Measurements from ENCODE around the gene DENND4C.
"Not testable (repeated sequence)": the region's sequence is repeated elsewhere in the genome, so short reads cannot be mapped to it uniquely, and the experiment has no call there.

The DENND4C gene

DNA sequence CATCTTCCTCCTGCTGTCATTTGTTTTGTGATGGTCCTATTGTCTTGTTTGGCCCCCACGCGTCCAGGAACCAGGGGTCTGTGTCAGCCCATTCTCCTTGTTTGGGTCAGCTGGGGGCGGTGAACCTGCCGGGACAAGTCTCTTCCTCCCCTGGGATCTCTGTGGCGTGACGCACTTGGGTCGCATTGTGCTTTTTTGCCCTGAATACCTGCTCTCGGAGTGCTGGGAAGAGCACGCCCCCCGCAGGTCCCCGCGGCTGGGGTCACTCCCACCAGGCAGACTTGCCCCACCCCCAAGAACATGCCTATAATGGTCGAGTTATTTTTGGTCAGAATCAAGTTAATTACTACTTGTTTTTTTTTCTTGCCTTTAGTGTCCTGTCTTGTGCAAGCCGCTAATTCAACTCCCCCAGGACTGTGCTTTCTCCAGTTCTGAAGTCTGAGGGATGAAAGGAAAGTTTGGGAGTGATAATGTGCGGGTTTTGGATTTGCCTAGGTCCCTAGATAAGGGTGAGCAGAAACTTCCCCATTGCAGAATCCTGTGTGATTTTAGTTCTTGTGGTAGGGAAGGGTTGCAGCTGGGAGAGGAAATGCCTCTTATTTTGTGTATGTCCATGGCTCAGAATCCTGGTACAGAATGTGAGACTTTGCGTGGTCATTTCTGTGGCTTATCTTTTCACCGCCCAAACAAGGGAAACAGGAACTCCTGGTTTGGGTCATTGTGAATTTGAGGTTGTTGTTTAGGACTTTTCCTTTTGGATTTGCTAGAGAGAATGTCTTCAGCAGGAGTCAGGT is 179.1 kb downstream of the DENND4C start:
- Histone ChIP-seq H3K27ac (ENCODE audit: low read depth, low read length, severe bottlenecking) (peak overlapping the region; percentile 77), H3K4me3 (ENCODE audit: extremely low read depth, insufficient read depth, low read length, poor library complexity, severe bottlenecking) (peak overlapping the region; percentile 85), H3K36me3 (ENCODE audit: control insufficient read depth, insufficient read depth, low read length) (no peaks in the 10 kb centered on the region), H3K4me1 (ENCODE audit: control insufficient read depth, insufficient read depth, low read length, poor library complexity, severe bottlenecking) (peaks cover 11% of the 10 kb centered on the region), H3K9me3 (ENCODE audit: control insufficient read depth, low read length) (no peaks in the 10 kb centered on the region)
- WGBS, 2 experiments (ENCODE audit: insufficient coverage in 2 of 2) = 13 to 31% methylated on average over 8 to 14 of the region's 17 CpGs

DNA sequence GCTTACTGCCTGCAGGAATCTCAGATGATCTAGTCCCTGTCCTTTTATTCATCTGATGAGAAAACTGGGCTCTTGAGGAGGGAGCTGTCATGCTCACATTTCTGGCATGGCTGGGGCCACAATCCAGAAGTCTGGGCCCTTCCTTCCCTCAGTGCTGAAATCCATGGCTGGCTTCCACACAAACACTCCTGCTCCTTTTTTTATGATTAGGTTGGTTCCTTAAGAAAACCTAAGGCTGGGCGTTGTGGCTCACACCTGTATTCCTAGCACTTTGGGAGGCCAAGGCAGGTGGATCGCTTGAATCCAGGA is 179.7 kb downstream of the DENND4C start:
- no peaks in the 10 kb centered on the region for H3K9me3 ChIP-seq (ENCODE audit: control insufficient read depth, low read length)
- peaks cover 11% of the 10 kb centered on the region for H3K4me1 ChIP-seq (ENCODE audit: control insufficient read depth, insufficient read depth, low read length, poor library complexity, severe bottlenecking)
- H3K36me3 ChIP-seq (ENCODE audit: control insufficient read depth, insufficient read depth, low read length) = no peaks in the 10 kb centered on the region
- WGBS, 2 experiments (ENCODE audit: insufficient coverage in 2 of 2) = 86 to 88% methylated on average over 1 to 2 of the region's 2 CpGs
- H3K4me3 ChIP-seq (ENCODE audit: extremely low read depth, insufficient read depth, low read length, poor library complexity, severe bottlenecking) = peak overlapping the region; percentile 85
- no peak overlapping the region for H3K27ac ChIP-seq (ENCODE audit: low read depth, low read length, severe bottlenecking)

- no peak overlapping the region for H3K27ac ChIP-seq (ENCODE audit: low read depth, low read length, severe bottlenecking)
- H3K9me3 ChIP-seq (ENCODE audit: control insufficient read depth, low read length) = no peaks in the 10 kb centered on the region
- no peak overlapping the region for H3K4me3 ChIP-seq (ENCODE audit: extremely low read depth, insufficient read depth, low read length, poor library complexity, severe bottlenecking)
- H3K4me1 ChIP-seq (ENCODE audit: control insufficient read depth, insufficient read depth, low read length, poor library complexity, severe bottlenecking) = peaks cover 11% of the 10 kb centered on the region
- 83 to 100% methylated on average over 2 of the region's 2 CpGs for WGBS, 2 experiments (ENCODE audit: insufficient coverage in 2 of 2)
- no peaks in the 10 kb centered on the region for H3K36me3 ChIP-seq (ENCODE audit: control insufficient read depth, insufficient read depth, low read length)
Observed at GRCh38 chr9:19410594-19410993, 180.1 kb downstream of the DENND4C start.

GRCh38 chr9:19411316-19411715 is 180.8 kb downstream of the DENND4C start:
- H3K4me1 ChIP-seq (ENCODE audit: control insufficient read depth, insufficient read depth, low read length, poor library complexity, severe bottlenecking) = peaks cover 11% of the 10 kb centered on the region
- no peaks in the 10 kb centered on the region for H3K9me3 ChIP-seq (ENCODE audit: control insufficient read depth, low read length)
- no peak overlapping the region for H3K27ac ChIP-seq (ENCODE audit: low read depth, low read length, severe bottlenecking)
- H3K4me3 ChIP-seq (ENCODE audit: extremely low read depth, insufficient read depth, low read length, poor library complexity, severe bottlenecking) = no peak overlapping the region
- H3K36me3 ChIP-seq (ENCODE audit: control insufficient read depth, insufficient read depth, low read length) = no peaks in the 10 kb centered on the region
- WGBS, 2 experiments (ENCODE audit: insufficient coverage in 2 of 2) = 82 to 100% methylated on average over 3 to 5 of the region's 8 CpGs

- H3K27ac ChIP-seq (ENCODE audit: low read depth, low read length, severe bottlenecking); H3K36me3 ChIP-seq (ENCODE audit: control insufficient read depth, insufficient read depth, low read length); H3K9me3 ChIP-seq (ENCODE audit: control insufficient read depth, low read length); H3K4me3 ChIP-seq (ENCODE audit: extremely low read depth, insufficient read depth, low read length, poor library complexity, severe bottlenecking): not testable (repeated sequence)
- 79 to 88% methylated on average over 2 to 3 of the region's 3 CpGs for WGBS, 2 experiments (ENCODE audit: insufficient coverage in 2 of 2)
- peaks cover 11% of the 10 kb centered on the region for H3K4me1 ChIP-seq (ENCODE audit: control insufficient read depth, insufficient read depth, low read length, poor library complexity, severe bottlenecking)
Observed at GRCh38 chr9:19413456-19413855, 183.0 kb downstream of the DENND4C start.

DNA sequence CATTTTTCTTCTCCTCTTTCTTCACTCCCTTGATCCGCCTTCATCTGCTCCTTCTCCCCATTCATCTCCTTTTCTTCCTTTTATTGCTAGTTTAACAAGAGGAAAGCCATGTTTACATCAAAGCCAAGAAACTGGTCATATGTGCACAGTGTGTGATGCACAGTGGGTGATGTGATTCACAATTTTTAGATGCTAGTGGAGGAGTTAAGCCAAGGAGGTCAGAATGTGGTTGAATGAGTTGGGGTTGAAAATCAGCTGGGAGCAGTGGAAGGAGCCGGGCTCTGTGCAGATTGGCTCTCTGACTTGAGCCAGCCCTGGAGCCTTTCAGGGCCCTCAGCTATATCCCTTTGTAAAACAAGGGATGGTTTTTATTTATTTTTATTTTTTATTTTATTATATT is 185.7 kb downstream of the DENND4C start:
- no peak overlapping the region for H3K4me3 ChIP-seq (ENCODE audit: extremely low read depth, insufficient read depth, low read length, poor library complexity, severe bottlenecking)
- H3K36me3 ChIP-seq (ENCODE audit: control insufficient read depth, insufficient read depth, low read length) = no peaks in the 10 kb centered on the region
- no peaks in the 10 kb centered on the region for H3K9me3 ChIP-seq (ENCODE audit: control insufficient read depth, low read length)
- no CpG with 5 or more reads among the region's 2 CpGs for WGBS, 2 experiments (ENCODE audit: insufficient coverage in 2 of 2)
- no peak overlapping the region for H3K27ac ChIP-seq (ENCODE audit: low read depth, low read length, severe bottlenecking)
- H3K4me1 ChIP-seq (ENCODE audit: control insufficient read depth, insufficient read depth, low read length, poor library complexity, severe bottlenecking) = peaks cover 3% of the 10 kb centered on the region

DNA sequence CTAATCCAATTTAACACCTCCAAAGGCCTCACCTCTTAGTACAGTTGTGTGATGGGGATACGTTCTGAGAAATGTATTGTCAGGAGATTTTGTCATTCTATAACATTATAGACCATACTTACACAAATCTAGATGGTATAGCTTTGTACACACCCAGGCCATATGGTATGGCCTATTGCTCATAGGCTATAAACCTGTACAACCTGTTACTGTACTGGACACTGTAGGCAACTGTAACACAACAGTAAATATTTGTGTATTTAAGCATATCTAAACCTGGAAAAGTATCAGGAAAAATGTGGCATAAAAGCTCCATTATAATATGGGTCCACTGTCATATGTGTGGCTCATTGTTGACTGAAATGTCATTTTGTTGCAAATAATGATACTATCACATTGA is 190.4 kb downstream of the DENND4C start:
- H3K4me3 ChIP-seq (ENCODE audit: extremely low read depth, insufficient read depth, low read length, poor library complexity, severe bottlenecking) = no peak overlapping the region
- no CpG with 5 or more reads among the region's 1 CpG for WGBS, 2 experiments (ENCODE audit: insufficient coverage in 2 of 2)
- no peak overlapping the region for H3K27ac ChIP-seq (ENCODE audit: low read depth, low read length, severe bottlenecking)
- H3K9me3 ChIP-seq (ENCODE audit: control insufficient read depth, low read length) = no peaks in the 10 kb centered on the region
- peaks cover 6% of the 10 kb centered on the region for H3K36me3 ChIP-seq (ENCODE audit: control insufficient read depth, insufficient read depth, low read length)
- H3K4me1 ChIP-seq (ENCODE audit: control insufficient read depth, insufficient read depth, low read length, poor library complexity, severe bottlenecking) = peaks cover 17% of the 10 kb centered on the region
